ENCODE measurements around the gene BRD4. TPM values are rescaled to one million over a fixed set of nuclear protein-coding genes. Genes with fewer than 3 reads are reported as not detected.
A peak's percentile ranks its signal among the peaks of the same experiment; 100 is the strongest.

The BRD4 gene
- total and polyA plus RNA-seq, 2 of the 13 experiments (the other 11 are each of a cell fraction or from before 2014, with no cell fraction given) = 10.5 to 11.4 TPM

GRCh38 chr19:15253061-15253460 lies 79.3 kb downstream of the BRD4 start:
- Histone ChIP-seq H3K4me2 (ENCODE audit: low read depth, low read length) (no peak overlapping the region), H2AFZ (ENCODE audit: low read length) (no peak overlapping the region), H3K27ac (ENCODE audit: extremely low read length, insufficient read depth, low read length) (no peak overlapping the region), H3K4me3 (replicated peaks in 1 of 3; ENCODE audit: insufficient read depth in 1 of 3, low read depth in 2 of 3, low read length in 3 of 3) (no peak overlapping the region), H3K9ac (ENCODE audit: insufficient read depth, low read depth, low read length) (no peak overlapping the region), H3K9me3 (ENCODE audit: low read length) (no peaks in the 10 kb centered on the region), H3K4me1 (ENCODE audit: insufficient read depth, low read length) (peaks cover 30% of the 10 kb centered on the region), H3K79me2 (ENCODE audit: insufficient read depth, low read length) (no peaks in the 10 kb centered on the region), H4K20me1 (ENCODE audit: insufficient read depth, low read length) (peaks cover 49% of the 10 kb centered on the region; the same call in 1 of the 2 replicates), H3K36me3 (replicated peaks in 1 of 2; ENCODE audit: control insufficient read depth in 1 of 2, insufficient read depth in 2 of 2, low read length in 2 of 2) (peaks cover 57 to 96% of the 10 kb centered on the region in 2 experiments), H3K27me3 (ENCODE audit: control insufficient read depth in 1 of 2, insufficient read depth in 2 of 2, low read length in 2 of 2) (no peaks in the 10 kb centered on the region; a peak in 1 of 5 replicates)
- CTCF ChIA-PET (ENCODE audit: low intra/inter-chr PET ratio, low total read pairs) = no interaction called here
- DNase-seq (ENCODE audit: low spot score) = no peak
- TF ChIP-seq ZNF644 (CRISPR knock-in tag; IDR thresholded peaks at IDR 0.05; ENCODE audit: low read depth) (no peak), MAF1 (CRISPR knock-in tag; IDR thresholded peaks at IDR 0.05; ENCODE audit: borderline replicate concordance) (no peak), ZNF615 (CRISPR knock-in tag; IDR thresholded peaks at IDR 0.05; ENCODE audit: borderline replicate concordance) (no peak), ARNTL (CRISPR knock-in tag; IDR thresholded peaks at IDR 0.05) (no peak), ZNF841 (CRISPR knock-in tag; IDR thresholded peaks at IDR 0.05; ENCODE audit: borderline replicate concordance) (no peak), AGO2 (optimal IDR thresholded peaks at IDR 0.05; ENCODE audit: low read depth, low read length) (peak; percentile 7), CCDC6 (CRISPR knock-in tag; IDR thresholded peaks at IDR 0.05) (no peak), ZNF382 (CRISPR knock-in tag; IDR thresholded peaks at IDR 0.05; ENCODE audit: borderline replicate concordance) (no peak), POLR2G (IDR thresholded peaks at IDR 0.05; ENCODE audit: low read depth, low read length) (0 out of 2 replicates have a peak, but pooled peaks have one; percentile 16), HIVEP1 (CRISPR knock-in tag; IDR thresholded peaks at IDR 0.05) (no peak)
- intact Hi-C loops (cut with micrococcal nuclease; ENCODE audit: unreplicated experiment) (no loop called here), in situ Hi-C loops (cut with HindIII; ENCODE audit: extremely low pct_ligation_motif_present, low pct_unique_long_range_greater_than_20kb) (no loop called here)
- FAIRE-seq = no peak
- POLR2A ChIA-PET = no interaction called here
- no peak for ATAC-seq
- no TSS peak for BruUV-seq (replicated peaks)
- WGBS (ENCODE audit: low lambda C conversion rate) = 91% methylated on average over 5 of the region's 7 CpGs
